ENCODE measurements around the gene PPFIBP1. TPM values are rescaled to one million over a fixed set of nuclear protein-coding genes. Genes with fewer than 3 reads are reported as not detected.
"Not testable (repeated sequence)": the region's sequence is repeated elsewhere in the genome, so short reads cannot be mapped to it uniquely, and the experiment has no call there.

The PPFIBP1 gene
- total RNA-seq, 2 donors from 2014 or later = 40.1 to 44.7 TPM

DNA sequence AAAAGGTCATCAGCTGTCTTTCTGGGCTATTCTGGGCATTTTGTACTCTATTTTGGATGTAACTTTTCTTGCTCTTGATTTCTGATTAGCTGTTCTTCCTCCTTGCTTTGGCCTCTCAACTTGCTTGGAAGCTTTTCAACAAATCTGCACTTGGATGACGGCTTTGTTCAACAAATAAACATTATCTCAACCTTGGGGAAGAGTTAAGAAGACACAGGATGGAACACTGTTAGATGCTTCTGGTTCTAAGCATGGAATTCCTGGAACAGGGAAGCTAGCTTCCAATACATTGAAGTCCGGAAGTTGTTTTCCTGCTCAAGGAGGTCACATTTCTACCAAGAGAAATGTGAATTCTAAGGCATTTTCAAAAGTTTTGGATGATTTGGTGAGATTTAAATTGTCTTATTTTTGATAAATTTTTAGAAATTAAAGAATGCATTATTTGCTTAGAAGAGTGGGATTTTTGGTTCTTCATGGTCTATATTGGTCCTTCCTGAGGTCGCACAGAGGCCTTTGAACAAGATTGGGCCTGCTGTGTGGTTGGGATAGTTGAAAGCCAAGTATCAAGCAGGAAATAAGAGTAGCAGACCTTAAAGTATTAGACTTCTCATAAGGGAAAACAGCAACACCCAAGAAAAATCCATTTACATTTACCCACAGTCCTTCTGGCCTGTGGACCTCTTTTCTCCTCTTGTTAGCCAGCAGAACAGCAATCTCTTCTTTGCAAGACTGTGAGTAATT lies 59.2 kb downstream of the PPFIBP1 start:
- intact Hi-C loops (cut with DNase I) = no loop called here
- Histone ChIP-seq H3K9me3 (no peaks in the 10 kb centered on the region), H3K9ac (ENCODE audit: low read depth in 2 of 2, low read length in 2 of 2) (no peak overlapping the region), H3K27ac (no peak overlapping the region), H3K36me3 (no peaks in the 10 kb centered on the region), H3K4me3 (no peak overlapping the region), H3K4me1 (no peaks in the 10 kb centered on the region), H3K27me3 (no peaks in the 10 kb centered on the region)
- DNase-seq = no peak
- TF ChIP-seq, protein P1, sequence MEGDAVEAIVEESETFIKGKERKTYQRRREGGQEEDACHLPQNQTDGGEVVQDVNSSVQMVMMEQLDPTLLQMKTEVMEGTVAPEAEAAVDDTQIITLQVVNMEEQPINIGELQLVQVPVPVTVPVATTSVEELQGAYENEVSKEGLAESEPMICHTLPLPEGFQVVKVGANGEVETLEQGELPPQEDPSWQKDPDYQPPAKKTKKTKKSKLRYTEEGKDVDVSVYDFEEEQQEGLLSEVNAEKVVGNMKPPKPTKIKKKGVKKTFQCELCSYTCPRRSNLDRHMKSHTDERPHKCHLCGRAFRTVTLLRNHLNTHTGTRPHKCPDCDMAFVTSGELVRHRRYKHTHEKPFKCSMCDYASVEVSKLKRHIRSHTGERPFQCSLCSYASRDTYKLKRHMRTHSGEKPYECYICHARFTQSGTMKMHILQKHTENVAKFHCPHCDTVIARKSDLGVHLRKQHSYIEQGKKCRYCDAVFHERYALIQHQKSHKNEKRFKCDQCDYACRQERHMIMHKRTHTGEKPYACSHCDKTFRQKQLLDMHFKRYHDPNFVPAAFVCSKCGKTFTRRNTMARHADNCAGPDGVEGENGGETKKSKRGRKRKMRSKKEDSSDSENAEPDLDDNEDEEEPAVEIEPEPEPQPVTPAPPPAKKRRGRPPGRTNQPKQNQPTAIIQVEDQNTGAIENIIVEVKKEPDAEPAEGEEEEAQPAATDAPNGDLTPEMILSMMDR (IDR thresholded peaks at IDR 0.05) = no peak

DNA sequence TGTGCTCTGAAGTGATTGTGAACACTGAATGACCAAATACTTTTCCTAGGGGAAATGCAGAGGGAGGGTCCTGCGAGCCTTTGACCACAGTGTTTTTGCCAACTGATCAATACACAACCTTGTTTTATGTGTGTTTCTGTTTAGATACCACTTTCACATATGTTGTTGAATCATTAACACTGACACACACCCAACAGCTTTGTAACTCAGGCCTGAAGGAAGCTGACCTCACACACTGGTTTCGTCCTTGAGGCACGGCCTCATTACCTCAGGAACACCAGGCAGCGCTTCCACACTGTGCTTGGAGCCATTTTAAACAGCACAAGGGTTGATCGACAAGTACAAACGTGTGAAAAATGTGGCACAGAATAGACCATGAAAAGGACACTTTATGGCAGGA lies 60.0 kb downstream of the PPFIBP1 start:
- intact Hi-C loops (cut with DNase I) = no loop called here
- Histone ChIP-seq H3K36me3 (no peaks in the 10 kb centered on the region), H3K4me1 (no peaks in the 10 kb centered on the region), H3K27ac (no peak overlapping the region), H3K9ac (ENCODE audit: low read depth in 2 of 2, low read length in 2 of 2) (no peak overlapping the region), H3K9me3 (no peaks in the 10 kb centered on the region), H3K4me3 (no peak overlapping the region), H3K27me3 (no peaks in the 10 kb centered on the region)
- TF ChIP-seq, protein P1 (IDR thresholded peaks at IDR 0.05) = no peak
- no peak for DNase-seq

DNA sequence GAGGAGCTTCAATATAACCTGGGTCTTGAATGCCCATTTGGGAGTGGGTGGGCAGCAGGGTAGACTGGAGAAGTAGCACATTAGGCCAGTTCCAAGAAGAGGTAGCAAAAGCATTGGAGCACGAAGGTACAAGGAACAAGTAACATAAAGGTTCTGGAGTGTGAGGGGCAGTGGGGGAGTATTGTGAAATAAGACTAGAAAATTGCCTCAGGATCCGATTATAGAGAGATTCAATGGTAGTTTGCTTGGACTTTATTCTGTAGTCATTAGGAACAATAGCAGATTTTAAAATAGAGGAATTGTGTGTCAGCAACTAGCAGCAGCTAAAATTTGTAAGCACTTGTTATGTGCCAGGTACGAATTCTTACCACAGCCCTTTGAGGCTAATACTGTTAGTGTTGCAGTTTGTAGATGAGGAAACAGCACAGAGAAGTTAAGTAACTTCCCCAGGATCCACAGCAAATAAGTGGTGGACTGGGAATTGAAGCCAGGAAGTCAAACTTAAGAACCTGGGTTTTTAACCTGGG lies 61.8 kb downstream of the PPFIBP1 start:
- TF ChIP-seq, protein P1 (IDR thresholded peaks at IDR 0.05) = no peak
- Histone ChIP-seq H3K4me3 (no peak overlapping the region), H3K27me3 (no peaks in the 10 kb centered on the region), H3K9me3 (no peaks in the 10 kb centered on the region), H3K4me1 (no peaks in the 10 kb centered on the region), H3K9ac (ENCODE audit: low read depth in 2 of 2, low read length in 2 of 2) (no peak overlapping the region), H3K36me3 (no peaks in the 10 kb centered on the region), H3K27ac (no peak overlapping the region)
- no peak for DNase-seq
- intact Hi-C loops (cut with DNase I) = no loop called here

DNA sequence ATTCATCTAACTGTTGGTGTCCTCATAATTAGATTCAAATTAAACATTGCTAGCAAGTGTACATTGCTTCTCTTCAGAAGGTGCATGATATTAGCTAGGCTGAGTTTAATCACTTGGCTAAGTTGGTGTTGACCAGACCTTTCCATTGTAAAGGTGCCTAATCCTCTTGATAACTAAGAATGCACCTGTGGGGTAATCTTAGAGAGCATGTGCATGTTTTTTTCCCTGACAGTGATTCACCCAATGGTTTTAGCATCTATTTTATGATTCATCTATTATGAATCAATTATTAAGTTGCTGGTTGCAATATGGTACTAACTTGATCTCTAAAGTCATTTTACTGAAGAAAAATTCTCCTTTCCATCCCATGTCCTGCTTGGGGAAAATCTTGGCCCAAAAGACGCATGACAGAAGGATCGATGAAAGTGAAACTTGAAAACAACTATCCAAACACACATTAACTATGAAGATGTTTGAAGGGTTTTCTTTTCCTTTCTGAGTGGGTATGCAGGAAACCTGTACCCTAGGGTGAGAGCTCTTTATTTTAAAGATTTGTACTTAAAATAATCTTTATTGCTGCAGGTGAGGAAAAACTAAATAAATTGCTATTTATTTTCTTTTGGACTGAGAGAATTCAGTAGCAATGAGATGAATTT lies 64.2 kb downstream of the PPFIBP1 start:
- H3K4me3 ChIP-seq; H3K27ac ChIP-seq; H3K9ac ChIP-seq (ENCODE audit: low read depth in 2 of 2, low read length in 2 of 2); H3K4me1 ChIP-seq; DNase-seq; H3K9me3 ChIP-seq; H3K36me3 ChIP-seq; intact Hi-C loops (cut with DNase I); H3K27me3 ChIP-seq: not testable (repeated sequence)

DNA sequence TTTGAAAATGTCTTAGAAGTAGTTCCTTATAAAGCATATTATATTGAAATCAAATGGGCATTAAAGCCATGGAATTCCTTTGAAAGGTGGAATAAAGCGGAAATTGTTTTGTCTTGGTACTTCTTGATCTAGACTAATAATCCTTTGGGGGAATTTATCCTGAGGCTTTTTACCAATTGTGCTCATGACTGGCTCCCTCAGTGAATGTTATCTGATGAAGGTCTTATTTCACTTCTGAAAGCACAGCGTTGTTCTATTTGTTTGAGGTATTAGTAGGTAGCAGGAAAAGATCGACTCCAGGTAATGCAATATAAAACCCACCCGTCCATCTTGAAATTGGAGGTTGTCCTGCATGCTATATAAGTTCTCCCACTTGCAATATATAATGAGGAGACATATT lies 64.8 kb downstream of the PPFIBP1 start:
- Histone ChIP-seq H3K4me3 (no peak overlapping the region), H3K9me3 (no peaks in the 10 kb centered on the region), H3K4me1 (no peaks in the 10 kb centered on the region), H3K27me3 (no peaks in the 10 kb centered on the region), H3K27ac (no peak overlapping the region), H3K36me3 (no peaks in the 10 kb centered on the region), H3K9ac (ENCODE audit: low read depth in 2 of 2, low read length in 2 of 2) (no peak overlapping the region)
- TF ChIP-seq, protein P1 (IDR thresholded peaks at IDR 0.05) = no peak
- intact Hi-C loops (cut with DNase I) = no loop called here
- DNase-seq = no peak

DNA sequence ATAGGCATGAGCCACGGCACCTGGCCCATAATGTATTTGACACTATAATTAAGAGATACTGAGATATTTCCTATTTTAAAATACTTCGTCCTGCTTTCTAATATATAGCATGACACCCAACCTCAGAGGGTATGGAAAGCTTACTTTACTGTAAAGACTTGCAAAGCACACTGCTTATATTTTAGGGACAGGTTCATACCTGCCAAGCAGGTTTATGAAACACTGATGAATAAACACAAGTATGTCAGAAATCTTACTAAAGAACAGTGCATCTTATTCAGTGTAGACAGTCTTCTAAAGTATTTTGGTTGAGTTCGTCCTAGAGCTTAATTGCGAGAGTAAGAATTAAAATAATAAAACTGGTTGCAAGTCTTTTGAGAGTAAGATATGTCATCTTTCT lies 65.4 kb downstream of the PPFIBP1 start:
- intact Hi-C loops (cut with DNase I) = no loop called here
- TF ChIP-seq, protein P1 (IDR thresholded peaks at IDR 0.05) = no peak
- Histone ChIP-seq H3K9me3 (no peaks in the 10 kb centered on the region), H3K27ac (no peak overlapping the region), H3K9ac (ENCODE audit: low read depth in 2 of 2, low read length in 2 of 2) (no peak overlapping the region), H3K4me1 (no peaks in the 10 kb centered on the region), H3K36me3 (no peaks in the 10 kb centered on the region), H3K27me3 (no peaks in the 10 kb centered on the region), H3K4me3 (no peak overlapping the region)
- DNase-seq = no peak

DNA sequence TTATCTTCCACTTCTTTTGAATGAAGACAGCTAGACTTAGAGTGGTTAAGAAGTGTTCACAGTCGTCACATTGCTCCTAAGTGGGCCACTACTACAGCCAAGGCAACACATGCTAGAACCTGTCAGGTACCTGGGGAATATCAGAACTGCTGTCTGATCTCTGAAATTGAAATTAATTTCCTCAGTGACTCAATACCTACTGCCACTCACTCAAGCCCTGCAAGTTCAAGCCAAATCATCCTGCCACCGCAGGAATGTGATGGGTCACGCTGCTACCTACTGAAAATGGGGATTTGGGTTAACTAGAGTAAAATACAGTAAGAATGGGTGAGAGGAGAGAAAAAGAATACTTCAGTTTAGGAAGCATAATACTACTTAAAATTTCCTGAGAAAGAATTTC lies 67.7 kb downstream of the PPFIBP1 start:
- H3K9ac ChIP-seq (ENCODE audit: low read depth in 2 of 2, low read length in 2 of 2); H3K4me3 ChIP-seq; H3K4me1 ChIP-seq; DNase-seq; H3K27ac ChIP-seq; intact Hi-C loops (cut with DNase I); H3K9me3 ChIP-seq; H3K36me3 ChIP-seq; H3K27me3 ChIP-seq: not testable (repeated sequence)

Measured in colonic mucosa (tissue), 4 donors.